ENCODE measurements around the gene SLMAP.

DNA sequence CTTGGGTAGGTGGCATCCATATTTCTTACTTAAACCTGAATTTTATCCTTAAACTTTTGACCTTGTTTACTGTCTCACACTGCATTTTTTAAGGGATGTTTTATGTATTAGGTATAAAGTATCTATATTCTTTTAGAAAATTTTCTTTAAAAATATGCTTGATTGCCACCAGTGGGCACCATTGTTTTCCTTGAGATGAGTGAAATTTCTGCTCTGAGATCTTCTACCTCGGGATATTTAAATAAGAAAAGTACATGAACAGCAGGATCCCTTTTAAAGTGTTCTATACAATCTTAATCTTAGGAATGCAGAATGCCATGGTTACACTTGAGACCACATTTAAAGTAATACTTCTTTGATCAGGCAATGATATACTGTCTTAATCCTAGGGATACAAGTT, 108.7 kb downstream of the SLMAP start:
- TF ChIP-seq, protein P1, sequence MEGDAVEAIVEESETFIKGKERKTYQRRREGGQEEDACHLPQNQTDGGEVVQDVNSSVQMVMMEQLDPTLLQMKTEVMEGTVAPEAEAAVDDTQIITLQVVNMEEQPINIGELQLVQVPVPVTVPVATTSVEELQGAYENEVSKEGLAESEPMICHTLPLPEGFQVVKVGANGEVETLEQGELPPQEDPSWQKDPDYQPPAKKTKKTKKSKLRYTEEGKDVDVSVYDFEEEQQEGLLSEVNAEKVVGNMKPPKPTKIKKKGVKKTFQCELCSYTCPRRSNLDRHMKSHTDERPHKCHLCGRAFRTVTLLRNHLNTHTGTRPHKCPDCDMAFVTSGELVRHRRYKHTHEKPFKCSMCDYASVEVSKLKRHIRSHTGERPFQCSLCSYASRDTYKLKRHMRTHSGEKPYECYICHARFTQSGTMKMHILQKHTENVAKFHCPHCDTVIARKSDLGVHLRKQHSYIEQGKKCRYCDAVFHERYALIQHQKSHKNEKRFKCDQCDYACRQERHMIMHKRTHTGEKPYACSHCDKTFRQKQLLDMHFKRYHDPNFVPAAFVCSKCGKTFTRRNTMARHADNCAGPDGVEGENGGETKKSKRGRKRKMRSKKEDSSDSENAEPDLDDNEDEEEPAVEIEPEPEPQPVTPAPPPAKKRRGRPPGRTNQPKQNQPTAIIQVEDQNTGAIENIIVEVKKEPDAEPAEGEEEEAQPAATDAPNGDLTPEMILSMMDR (IDR thresholded peaks at IDR 0.05) = no peak
- TF ChIP-seq POLR2AphosphoS5 (IDR thresholded peaks at IDR 0.05) (no peak), POLR2A (IDR thresholded peaks at IDR 0.05) (no peak)

Measured in upper lobe of left lung (tissue), 4 donors.